HCT116 (cell line): ENCODE measurements around the gene GALNT18. TPM values are rescaled to one million over a fixed set of nuclear protein-coding genes. Genes with fewer than 3 reads are reported as not detected.

Experiments
- ATAC-seq: fragments of 200-7000 bp; cut with Tn5 transposase; 2 replicates; pipeline ENCODE4 v1.9.1; 2020; ENCODE audit warnings: mild to moderate bottlenecking, moderate library complexity
- BruUV-seq: library from RNA; stranded (reverse); fragments of 400-500 nt; replicated peaks from 2 replicates; lab custom pipeline; 2021; lab: Mats Ljungman, UMichigan
- CTCF ChIA-PET: fragments of 300-600 bp; sonication (Branson Sonifier 250); formaldehyde crosslinking; loops from one replicate; lab custom pipeline; 2021; ENCODE audit warnings: antibody characterized with exemption; lab: Charles Lee
- POLR2A ChIA-PET: fragments of 300-600, 350-600 bp; sonication (Branson Sonifier 250); formaldehyde crosslinking; loops from one replicate; lab custom pipeline; 2021; ENCODE audit warnings: antibody characterized with exemption; lab: Charles Lee
- RAD21 ChIA-PET, 2 experiments: fragments of 300-600 bp; sonication (Branson Sonifier 250); formaldehyde crosslinking; loops; one replicate each; lab custom pipeline; 2023; ENCODE audit warnings: low total read pairs in 2 of 2; ENCODE audit not compliant: uncharacterized antibody in 2 of 2, unreplicated experiment in 2 of 2, low non-redundant PET in 1 of 2; lab: Charles Lee
- DNase-seq: peaks from one replicate; pipeline ENCODE4 v3.0.0-alpha.2; 2010; ENCODE audit warnings: low read depth, low spot score
- H2AFZ ChIP-seq: fragments of 200-600 bp; shearing (Covaris generic), sonication (generic); 2 replicates; pipeline ENCODE4 v1.6.1; 2017; ENCODE audit warnings: low read depth, mixed run types, mixed read lengths, antibody characterized with exemption, low read length; ENCODE audit not compliant: poor library complexity, severe bottlenecking
- H3K27ac ChIP-seq: 2 replicates; pipeline ENCODE4 v1.5.1; 2012; ENCODE audit warnings: low read depth, low read length
- H3K27me3 ChIP-seq: fragments of 200-600 bp; sonication (generic); 2 replicates; pipeline ENCODE4 v1.6.1; 2016; ENCODE audit warnings: mixed run types, low read length, mixed read lengths; ENCODE audit not compliant: insufficient read depth
- H3K36me3 ChIP-seq, 2 experiments: fragments of 200-500 bp in 1 of 2; fragments of 200-600 bp in 1 of 2; sonication (Bioruptor generic) in 1 of 2; sonication (generic) in 1 of 2; 2 replicates each; pipeline versions ENCODE4 v1.5.1 to v1.6.1; 2014 to 2016; ENCODE audit warnings: low read length in 2 of 2, inconsistent platforms in 1 of 2, mixed read lengths in 1 of 2, mixed run types in 1 of 2; ENCODE audit not compliant: insufficient read depth in 2 of 2, control insufficient read depth in 1 of 2
- H3K4me1 ChIP-seq, 2 experiments: fragments of 200-600 bp in 1 of 2; sonication (generic) in 1 of 2; 2 replicates each; pipeline versions ENCODE4 v1.5.1 to v1.6.1; 2012 to 2017; ENCODE audit warnings: low read length in 2 of 2, inconsistent platforms in 1 of 2, mild to moderate bottlenecking in 1 of 2, mixed read lengths in 1 of 2, mixed run types in 1 of 2, moderate library complexity in 1 of 2; ENCODE audit not compliant: insufficient read depth in 2 of 2, control insufficient read depth in 1 of 2
- H3K4me2 ChIP-seq: fragments of 200-600 bp; sonication (generic); 2 replicates; pipeline ENCODE4 v1.6.1; 2017; ENCODE audit warnings: mixed run types, low read length, mixed read lengths
- H3K4me3 ChIP-seq, 2 experiments: fragments of 200-600 bp in 1 of 2; sonication (generic) in 1 of 2; replicated peaks in 1 of 2; 2 replicates each; pipeline ENCODE4 v1.5.1; 2011 to 2016; ENCODE audit warnings: low read length in 2 of 2, control low read depth in 1 of 2, low read depth in 1 of 2, mild to moderate bottlenecking in 1 of 2, mixed read lengths in 1 of 2, mixed run types in 1 of 2
- H3K79me2 ChIP-seq: fragments of 200-600 bp; sonication (generic); 2 replicates; pipeline ENCODE4 v1.6.1; 2017; ENCODE audit warnings: mild to moderate bottlenecking, mixed run types, low read length, moderate library complexity, mixed read lengths; ENCODE audit not compliant: insufficient read depth
- H3K9ac ChIP-seq: fragments of 200-600 bp; sonication (generic); 2 replicates; pipeline ENCODE4 v1.6.1; 2016; ENCODE audit warnings: low read length, mixed read lengths
- H3K9me2 ChIP-seq: fragments of 200-600 bp; sonication (generic), shearing (Covaris generic); 2 replicates; pipeline ENCODE4 v1.6.1; 2017; ENCODE audit warnings: mixed run types, mild to moderate bottlenecking, moderate library complexity; ENCODE audit not compliant: insufficient read depth
- H3K9me3 ChIP-seq, 2 experiments: fragments of 200-500 bp in 1 of 2; fragments of 200-600 bp in 1 of 2; sonication (Bioruptor generic) in 1 of 2; sonication (generic) in 1 of 2; 2 replicates each; pipeline ENCODE4 v1.6.1; 2014 to 2017; ENCODE audit warnings: low read length in 2 of 2, mixed read lengths in 2 of 2, inconsistent platforms in 1 of 2, low read depth in 1 of 2, mild to moderate bottlenecking in 1 of 2, mixed run types in 1 of 2, moderate library complexity in 1 of 2; ENCODE audit not compliant: control insufficient read depth in 1 of 2, insufficient read depth in 1 of 2
- H4K20me1 ChIP-seq: fragments of 200-600 bp; sonication (generic), shearing (Covaris generic); 2 replicates; pipeline ENCODE4 v1.6.1; 2017; ENCODE audit warnings: mixed run types, mild to moderate bottlenecking, moderate library complexity; ENCODE audit not compliant: insufficient read depth
- CBX3 ChIP-seq: IDR thresholded peaks from 2 replicates; pipeline ENCODE4 v1.6.1; 2012; ENCODE audit warnings: low read depth
- CEBPB ChIP-seq: IDR thresholded peaks from 2 replicates; pipeline ENCODE4 v1.6.1; 2012; ENCODE audit warnings: low read depth
- EGR1 ChIP-seq: IDR thresholded peaks from 2 replicates; pipeline ENCODE4 v1.6.1; 2012; ENCODE audit warnings: low read depth
- ELF1 ChIP-seq: IDR thresholded peaks from 2 replicates; pipeline ENCODE4 v1.6.1; 2012; ENCODE audit warnings: low read depth, borderline replicate concordance
- EZH2 ChIP-seq: fragments of 200-600 bp; sonication (generic); IDR thresholded peaks from 2 replicates; pipeline ENCODE4 v1.6.1; 2017; ENCODE audit warnings: antibody characterized with exemption, mixed run types
- EZH2phosphoT487 ChIP-seq: fragments of 200-600 bp; IDR thresholded peaks from 2 replicates; pipeline ENCODE4 v1.6.1; 2018; ENCODE audit warnings: antibody characterized with exemption, borderline replicate concordance
- FOSL1 ChIP-seq: IDR thresholded peaks from 2 replicates; pipeline ENCODE4 v1.6.1; 2012; ENCODE audit warnings: low read depth
- JUND ChIP-seq: IDR thresholded peaks from 2 replicates; pipeline ENCODE4 v1.6.1; 2012
- POLR2A ChIP-seq: IDR thresholded peaks from 2 replicates; pipeline ENCODE4 v1.7.0; 2011; ENCODE audit warnings: borderline replicate concordance; ENCODE audit not compliant: insufficient read depth, insufficient read length; ENCODE audit errors: extremely low read depth
- POLR2AphosphoS5 ChIP-seq: IDR thresholded peaks from 2 replicates; pipeline ENCODE4 v1.6.1; 2011; ENCODE audit warnings: mild to moderate bottlenecking, low read depth, low read length, moderate library complexity
- RAD21 ChIP-seq: IDR thresholded peaks from 2 replicates; pipeline ENCODE4 v1.6.1; 2012; ENCODE audit warnings: low read depth, mild to moderate bottlenecking
- SIN3A ChIP-seq: IDR thresholded peaks from 2 replicates; pipeline ENCODE4 v1.6.1; 2012; ENCODE audit warnings: low read depth
- SP1 ChIP-seq: IDR thresholded peaks from 2 replicates; pipeline ENCODE4 v1.6.1; 2012; ENCODE audit warnings: low read depth
- TCF7L2 ChIP-seq: IDR thresholded peaks from 2 replicates; pipeline ENCODE4 v1.7.0; 2011; ENCODE audit warnings: borderline replicate concordance, inconsistent platforms; ENCODE audit not compliant: insufficient read depth, insufficient read length; ENCODE audit errors: extremely low read depth
- ZNF274 ChIP-seq: fragments of 200-500 bp; sonication (Bioruptor generic); IDR thresholded peaks from 2 replicates; pipeline ENCODE4 v1.6.1; 2014; ENCODE audit warnings: mild to moderate bottlenecking, low read depth, low read length, inconsistent platforms
- intact Hi-C: fragments of 100-400 bp; cut with micrococcal nuclease; formaldehyde crosslinking; loops from 2 replicates; pipeline ENCODE4 v1.10.0; 2022
- total RNA-seq: library from RNA; stranded (reverse); gene quantifications from one replicate; pipeline ENCODE4 v1.2.1, GENCODE V29; 2021; ENCODE audit not compliant: unreplicated experiment
- TF ChIP-seq, protein P1 (sequence below), 3 experiments: fragments of 200-600 bp in 1 of 3; sonication (generic) in 1 of 3; IDR thresholded peaks in 2 of 3; conservative IDR thresholded peaks in 1 of 3; 2 replicates each; pipeline ENCODE4 v1.5.1; 2012 to 2017; ENCODE audit warnings: low read depth in 2 of 3, low read length in 2 of 3, antibody characterized with exemption in 1 of 3, borderline replicate concordance in 1 of 3, control low read depth in 1 of 3, mild to moderate bottlenecking in 1 of 3, mixed read lengths in 1 of 3, mixed run types in 1 of 3, moderate library complexity in 1 of 3; ENCODE audit not compliant: insufficient read depth in 1 of 3
- TF ChIP-seq, protein P2 (sequence below): IDR thresholded peaks from 2 replicates; pipeline ENCODE4 v1.6.1; 2012; ENCODE audit warnings: low read depth
- TF ChIP-seq, protein P3 (sequence below): IDR thresholded peaks from 2 replicates; pipeline ENCODE4 v1.6.1; 2012
- TF ChIP-seq, protein P4 (sequence below): IDR thresholded peaks from 2 replicates; pipeline ENCODE4 v1.6.1; 2012

GALNT18 gene
- total RNA-seq, 1 experiment from 2014 or later, result 19.9 TPM

DNA sequence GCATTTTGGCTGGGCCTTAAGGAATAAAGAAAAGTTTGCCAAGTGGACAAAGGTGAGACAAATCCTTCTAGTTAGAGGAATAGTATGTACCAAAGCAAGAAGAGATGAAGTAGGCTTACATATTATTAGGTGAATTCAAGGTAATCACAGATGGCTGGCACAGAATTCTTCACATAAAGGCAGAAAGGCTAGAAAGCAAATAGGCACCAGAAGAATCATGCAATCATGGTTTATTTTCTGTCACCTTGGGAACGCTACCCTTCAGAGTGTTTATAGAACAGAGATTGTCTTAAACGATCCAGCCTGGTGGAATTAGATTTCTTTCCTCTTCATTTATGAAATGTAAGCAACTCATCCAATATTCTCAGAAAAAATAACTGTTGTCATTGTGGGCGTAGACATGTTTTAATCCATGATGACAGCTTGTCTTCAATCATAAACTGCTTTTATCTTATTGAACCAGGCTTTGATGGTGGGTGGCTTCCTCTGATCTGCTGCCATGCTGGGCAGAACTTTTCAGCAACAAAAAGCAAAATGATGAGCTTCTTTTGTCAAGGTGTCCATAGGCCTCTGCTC, 219.8 kb downstream of the GALNT18 start:
- no peaks in the 10 kb centered on the region for H3K4me1 ChIP-seq
- H3K4me3 ChIP-seq, result no peak overlapping the region
- H3K4me2 ChIP-seq, result no peak overlapping the region
- H3K79me2 ChIP-seq, result no peaks in the 10 kb centered on the region
- no peak overlapping the region for H3K27ac ChIP-seq
- no peak overlapping the region for H3K9ac ChIP-seq
- CTCF ChIA-PET, result no interaction called here
- no TSS peak for BruUV-seq
- H3K9me2 ChIP-seq, result no peaks in the 10 kb centered on the region
- DNase-seq (no peak), ATAC-seq (no peak)
- intact Hi-C loops, result loop anchor here (1.0 kb wide), 1 partner anchor 385 kb away; no protein-coding TSS in a partner anchor
- RAD21 ChIA-PET, result no interaction called here
- H3K27me3 ChIP-seq, result no peaks in the 10 kb centered on the region
- TF ChIP-seq SIN3A, result no peak
- TF ChIP-seq, protein P1, sequence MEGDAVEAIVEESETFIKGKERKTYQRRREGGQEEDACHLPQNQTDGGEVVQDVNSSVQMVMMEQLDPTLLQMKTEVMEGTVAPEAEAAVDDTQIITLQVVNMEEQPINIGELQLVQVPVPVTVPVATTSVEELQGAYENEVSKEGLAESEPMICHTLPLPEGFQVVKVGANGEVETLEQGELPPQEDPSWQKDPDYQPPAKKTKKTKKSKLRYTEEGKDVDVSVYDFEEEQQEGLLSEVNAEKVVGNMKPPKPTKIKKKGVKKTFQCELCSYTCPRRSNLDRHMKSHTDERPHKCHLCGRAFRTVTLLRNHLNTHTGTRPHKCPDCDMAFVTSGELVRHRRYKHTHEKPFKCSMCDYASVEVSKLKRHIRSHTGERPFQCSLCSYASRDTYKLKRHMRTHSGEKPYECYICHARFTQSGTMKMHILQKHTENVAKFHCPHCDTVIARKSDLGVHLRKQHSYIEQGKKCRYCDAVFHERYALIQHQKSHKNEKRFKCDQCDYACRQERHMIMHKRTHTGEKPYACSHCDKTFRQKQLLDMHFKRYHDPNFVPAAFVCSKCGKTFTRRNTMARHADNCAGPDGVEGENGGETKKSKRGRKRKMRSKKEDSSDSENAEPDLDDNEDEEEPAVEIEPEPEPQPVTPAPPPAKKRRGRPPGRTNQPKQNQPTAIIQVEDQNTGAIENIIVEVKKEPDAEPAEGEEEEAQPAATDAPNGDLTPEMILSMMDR (IDR thresholded peaks at IDR 0.05 in 2 of 3, conservative IDR thresholded peaks at IDR 0.05 in 1 of 3; ENCODE audit: borderline replicate concordance in 1 of 3, insufficient read depth in 1 of 3, low read depth in 2 of 3, low read length in 2 of 3), result no peak
- TF ChIP-seq, protein P2, sequence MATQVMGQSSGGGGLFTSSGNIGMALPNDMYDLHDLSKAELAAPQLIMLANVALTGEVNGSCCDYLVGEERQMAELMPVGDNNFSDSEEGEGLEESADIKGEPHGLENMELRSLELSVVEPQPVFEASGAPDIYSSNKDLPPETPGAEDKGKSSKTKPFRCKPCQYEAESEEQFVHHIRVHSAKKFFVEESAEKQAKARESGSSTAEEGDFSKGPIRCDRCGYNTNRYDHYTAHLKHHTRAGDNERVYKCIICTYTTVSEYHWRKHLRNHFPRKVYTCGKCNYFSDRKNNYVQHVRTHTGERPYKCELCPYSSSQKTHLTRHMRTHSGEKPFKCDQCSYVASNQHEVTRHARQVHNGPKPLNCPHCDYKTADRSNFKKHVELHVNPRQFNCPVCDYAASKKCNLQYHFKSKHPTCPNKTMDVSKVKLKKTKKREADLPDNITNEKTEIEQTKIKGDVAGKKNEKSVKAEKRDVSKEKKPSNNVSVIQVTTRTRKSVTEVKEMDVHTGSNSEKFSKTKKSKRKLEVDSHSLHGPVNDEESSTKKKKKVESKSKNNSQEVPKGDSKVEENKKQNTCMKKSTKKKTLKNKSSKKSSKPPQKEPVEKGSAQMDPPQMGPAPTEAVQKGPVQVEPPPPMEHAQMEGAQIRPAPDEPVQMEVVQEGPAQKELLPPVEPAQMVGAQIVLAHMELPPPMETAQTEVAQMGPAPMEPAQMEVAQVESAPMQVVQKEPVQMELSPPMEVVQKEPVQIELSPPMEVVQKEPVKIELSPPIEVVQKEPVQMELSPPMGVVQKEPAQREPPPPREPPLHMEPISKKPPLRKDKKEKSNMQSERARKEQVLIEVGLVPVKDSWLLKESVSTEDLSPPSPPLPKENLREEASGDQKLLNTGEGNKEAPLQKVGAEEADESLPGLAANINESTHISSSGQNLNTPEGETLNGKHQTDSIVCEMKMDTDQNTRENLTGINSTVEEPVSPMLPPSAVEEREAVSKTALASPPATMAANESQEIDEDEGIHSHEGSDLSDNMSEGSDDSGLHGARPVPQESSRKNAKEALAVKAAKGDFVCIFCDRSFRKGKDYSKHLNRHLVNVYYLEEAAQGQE, result no peak
- TF ChIP-seq ELF1, result no peak
- no peak for TF ChIP-seq POLR2AphosphoS5
- TF ChIP-seq TCF7L2, result no peak
- TF ChIP-seq POLR2A, result no peak
- no peak for TF ChIP-seq RAD21
- no peak for TF ChIP-seq SP1
- TF ChIP-seq ZNF274, result no peak
- no peak for TF ChIP-seq EZH2
- TF ChIP-seq, protein P3, sequence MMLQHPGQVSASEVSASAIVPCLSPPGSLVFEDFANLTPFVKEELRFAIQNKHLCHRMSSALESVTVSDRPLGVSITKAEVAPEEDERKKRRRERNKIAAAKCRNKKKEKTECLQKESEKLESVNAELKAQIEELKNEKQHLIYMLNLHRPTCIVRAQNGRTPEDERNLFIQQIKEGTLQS, result no peak
- TF ChIP-seq EGR1, result no peak
- no peak for TF ChIP-seq FOSL1
- no peak for TF ChIP-seq EZH2phosphoT487
- TF ChIP-seq JUND, result no peak
- TF ChIP-seq CEBPB, result no peak
- no peak for TF ChIP-seq CBX3
- TF ChIP-seq, protein P4, sequence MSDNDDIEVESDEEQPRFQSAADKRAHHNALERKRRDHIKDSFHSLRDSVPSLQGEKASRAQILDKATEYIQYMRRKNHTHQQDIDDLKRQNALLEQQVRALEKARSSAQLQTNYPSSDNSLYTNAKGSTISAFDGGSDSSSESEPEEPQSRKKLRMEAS, result no peak
- no peaks in the 10 kb centered on the region for H3K9me3 ChIP-seq
- H2AFZ ChIP-seq, result no peak overlapping the region
- POLR2A ChIA-PET, result no interaction called here
- H4K20me1 ChIP-seq, result no peaks in the 10 kb centered on the region
- H3K36me3 ChIP-seq, result no peaks in the 10 kb centered on the region
